A549 (cell line): ENCODE results near the gene CCNL1.

Experiments used
- MAFK ChIP-seq: fragments of 450-650 bp; IDR thresholded peaks from 2 replicates; pipeline ENCODE4 v1.6.1; 2014; ENCODE audit not compliant: partially characterized antibody
- MAZ ChIP-seq: fragments of 150-350 bp; IDR thresholded peaks from 2 replicates; pipeline ENCODE4 v1.6.1; 2014; ENCODE audit warnings: antibody characterized with exemption, low read depth, low read length, borderline replicate concordance
- RNF2 ChIP-seq: fragments of 200-600 bp; sonication (generic); IDR thresholded peaks from 2 replicates; pipeline ENCODE4 v1.6.1; 2016; ENCODE audit warnings: low read depth, mild to moderate bottlenecking, antibody characterized with exemption, moderate library complexity, borderline replicate concordance
- ZC3H11A ChIP-seq: fragments of 450-650 bp; IDR thresholded peaks from 2 replicates; pipeline ENCODE4 v1.6.1; 2014; ENCODE audit warnings: antibody characterized with exemption, mild to moderate bottlenecking
- TF ChIP-seq, protein P1 (sequence below): fragments of >200 bp; sonication (Bioruptor Twin); formaldehyde crosslinking; IDR thresholded peaks from 3 replicates; pipeline ENCODE4 v1.5.1; 2016
- TF ChIP-seq, protein P2 (sequence below): fragments of 250-450 bp; sonication (Bioruptor Pico); IDR thresholded peaks from 2 replicates; pipeline ENCODE4 v1.5.0; 2021; ENCODE audit warnings: mild to moderate bottlenecking, moderate library complexity, borderline replicate concordance

DNA sequence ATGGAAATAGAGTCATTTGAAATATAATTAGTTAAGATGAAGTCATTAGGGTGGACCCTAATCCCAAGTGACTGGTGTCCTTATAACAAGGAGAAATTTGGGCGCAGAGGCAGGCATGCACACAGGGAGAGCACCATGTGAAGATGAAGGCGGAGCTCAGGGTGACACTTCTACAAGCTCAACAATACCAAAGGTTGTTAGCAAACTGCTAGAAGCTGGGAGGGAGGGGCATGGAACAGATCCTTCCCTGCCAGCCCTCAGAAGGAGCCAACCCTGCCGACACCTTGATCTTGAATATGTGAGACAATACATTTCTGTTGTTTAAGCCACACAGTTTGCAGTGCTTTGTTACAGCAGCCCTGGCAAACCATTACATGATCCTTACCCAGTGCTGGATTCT, 57.8 kb downstream of the CCNL1 start:
- TF ChIP-seq RNF2 (no peak), MAFK (no peak), MAZ (no peak), ZC3H11A (no peak)
- TF ChIP-seq, protein P1, sequence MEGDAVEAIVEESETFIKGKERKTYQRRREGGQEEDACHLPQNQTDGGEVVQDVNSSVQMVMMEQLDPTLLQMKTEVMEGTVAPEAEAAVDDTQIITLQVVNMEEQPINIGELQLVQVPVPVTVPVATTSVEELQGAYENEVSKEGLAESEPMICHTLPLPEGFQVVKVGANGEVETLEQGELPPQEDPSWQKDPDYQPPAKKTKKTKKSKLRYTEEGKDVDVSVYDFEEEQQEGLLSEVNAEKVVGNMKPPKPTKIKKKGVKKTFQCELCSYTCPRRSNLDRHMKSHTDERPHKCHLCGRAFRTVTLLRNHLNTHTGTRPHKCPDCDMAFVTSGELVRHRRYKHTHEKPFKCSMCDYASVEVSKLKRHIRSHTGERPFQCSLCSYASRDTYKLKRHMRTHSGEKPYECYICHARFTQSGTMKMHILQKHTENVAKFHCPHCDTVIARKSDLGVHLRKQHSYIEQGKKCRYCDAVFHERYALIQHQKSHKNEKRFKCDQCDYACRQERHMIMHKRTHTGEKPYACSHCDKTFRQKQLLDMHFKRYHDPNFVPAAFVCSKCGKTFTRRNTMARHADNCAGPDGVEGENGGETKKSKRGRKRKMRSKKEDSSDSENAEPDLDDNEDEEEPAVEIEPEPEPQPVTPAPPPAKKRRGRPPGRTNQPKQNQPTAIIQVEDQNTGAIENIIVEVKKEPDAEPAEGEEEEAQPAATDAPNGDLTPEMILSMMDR, result no peak
- TF ChIP-seq, protein P2, sequence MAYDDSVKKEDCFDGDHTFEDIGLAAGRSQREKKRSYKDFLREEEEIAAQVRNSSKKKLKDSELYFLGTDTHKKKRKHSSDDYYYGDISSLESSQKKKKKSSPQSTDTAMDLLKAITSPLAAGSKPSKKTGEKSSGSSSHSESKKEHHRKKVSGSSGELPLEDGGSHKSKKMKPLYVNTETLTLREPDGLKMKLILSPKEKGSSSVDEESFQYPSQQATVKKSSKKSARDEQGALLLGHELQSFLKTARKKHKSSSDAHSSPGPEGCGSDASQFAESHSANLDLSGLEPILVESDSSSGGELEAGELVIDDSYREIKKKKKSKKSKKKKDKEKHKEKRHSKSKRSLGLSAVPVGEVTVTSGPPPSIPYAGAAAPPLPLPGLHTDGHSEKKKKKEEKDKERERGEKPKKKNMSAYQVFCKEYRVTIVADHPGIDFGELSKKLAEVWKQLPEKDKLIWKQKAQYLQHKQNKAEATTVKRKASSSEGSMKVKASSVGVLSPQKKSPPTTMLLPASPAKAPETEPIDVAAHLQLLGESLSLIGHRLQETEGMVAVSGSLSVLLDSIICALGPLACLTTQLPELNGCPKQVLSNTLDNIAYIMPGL (CRISPR knock-in tag), result no peak
